GM19324 (cell line): ENCODE results near the gene LHPP.

Source experiments
- ATAC-seq: cut with Tn5 transposase; IDR thresholded peaks from one replicate; pipeline ENCODE4 v1.9.1; 2021; ENCODE audit warnings: mild to moderate bottlenecking, moderate library complexity; ENCODE audit not compliant: unreplicated experiment, low FRiP score

LHPP gene

DNA sequence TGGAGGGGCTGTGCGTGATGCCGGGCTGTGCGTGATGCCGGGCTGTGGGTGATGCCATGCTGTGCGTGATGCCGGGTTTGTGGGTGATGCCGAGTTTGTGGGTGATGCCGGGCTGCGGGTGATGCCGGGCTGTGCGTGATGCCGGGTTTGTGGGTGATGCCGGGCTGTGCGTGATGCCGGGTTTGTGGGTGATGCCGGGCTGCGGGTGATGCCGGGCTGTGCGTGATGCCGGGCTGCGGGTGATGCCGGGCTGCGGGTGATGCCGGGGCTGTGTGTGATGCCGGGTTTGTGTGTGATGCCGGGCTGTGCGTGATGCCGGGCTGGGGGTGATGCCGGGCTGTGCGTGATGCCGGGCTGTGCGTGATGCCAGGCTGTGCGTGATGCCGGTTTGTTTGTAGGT is 153.6 kb downstream of the LHPP start:
- ATAC-seq, result no peak

DNA sequence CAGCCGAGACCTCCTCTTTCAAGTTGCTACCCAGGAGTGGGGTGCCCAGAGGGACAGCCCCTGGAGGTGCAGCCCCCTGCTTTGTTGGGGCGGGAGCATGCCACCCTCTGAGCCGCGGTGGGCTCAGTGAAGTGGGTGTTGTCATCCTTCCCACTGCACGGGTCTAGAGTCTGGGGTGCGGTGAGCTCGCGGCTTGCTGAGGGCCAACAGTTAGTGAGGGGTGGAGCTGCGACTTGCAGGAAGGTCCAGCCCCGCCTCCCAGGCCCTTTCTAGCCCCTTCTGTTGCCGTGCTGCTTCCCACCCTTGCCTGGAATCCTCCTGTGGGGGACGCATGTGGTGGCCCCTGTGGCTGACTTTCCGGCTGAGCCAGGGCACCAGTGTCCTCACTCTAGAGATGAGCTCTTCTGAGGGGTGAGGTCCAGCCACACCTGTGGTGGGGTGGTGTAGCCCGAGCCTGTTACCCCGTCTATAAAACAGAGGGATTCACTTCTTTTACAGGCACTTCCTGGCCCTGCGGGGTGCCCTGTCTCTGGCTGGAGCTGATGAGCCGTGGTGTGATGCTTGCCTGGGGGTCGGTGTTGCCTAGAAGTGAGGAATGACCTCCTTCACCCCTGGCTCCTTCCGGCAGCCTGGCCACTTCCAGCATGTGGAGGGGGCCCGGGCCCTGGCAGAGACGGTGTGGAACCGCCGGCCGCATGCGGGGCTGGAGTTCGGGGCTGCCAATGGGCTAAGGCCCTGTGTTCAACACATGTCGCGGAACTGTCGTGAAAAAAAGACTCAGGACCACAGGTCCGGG is 154.6 kb downstream of the LHPP start:
- ATAC-seq, result no peak

DNA sequence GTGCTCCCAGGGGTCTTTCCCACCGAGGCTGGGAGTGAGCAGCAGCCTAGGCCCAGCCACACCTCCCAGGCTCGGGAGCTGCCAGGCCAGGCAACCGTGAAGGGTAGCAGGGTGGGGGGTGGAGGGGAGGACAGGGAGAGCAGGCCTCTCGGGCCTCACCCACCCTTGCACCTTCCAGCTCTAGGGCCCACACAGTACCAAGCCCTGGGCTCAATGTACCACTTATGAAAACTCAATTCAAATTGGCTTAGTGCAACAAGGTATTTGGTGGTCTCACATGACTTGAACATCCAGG is 155.2 kb downstream of the LHPP start:
- ATAC-seq, result no peak

DNA sequence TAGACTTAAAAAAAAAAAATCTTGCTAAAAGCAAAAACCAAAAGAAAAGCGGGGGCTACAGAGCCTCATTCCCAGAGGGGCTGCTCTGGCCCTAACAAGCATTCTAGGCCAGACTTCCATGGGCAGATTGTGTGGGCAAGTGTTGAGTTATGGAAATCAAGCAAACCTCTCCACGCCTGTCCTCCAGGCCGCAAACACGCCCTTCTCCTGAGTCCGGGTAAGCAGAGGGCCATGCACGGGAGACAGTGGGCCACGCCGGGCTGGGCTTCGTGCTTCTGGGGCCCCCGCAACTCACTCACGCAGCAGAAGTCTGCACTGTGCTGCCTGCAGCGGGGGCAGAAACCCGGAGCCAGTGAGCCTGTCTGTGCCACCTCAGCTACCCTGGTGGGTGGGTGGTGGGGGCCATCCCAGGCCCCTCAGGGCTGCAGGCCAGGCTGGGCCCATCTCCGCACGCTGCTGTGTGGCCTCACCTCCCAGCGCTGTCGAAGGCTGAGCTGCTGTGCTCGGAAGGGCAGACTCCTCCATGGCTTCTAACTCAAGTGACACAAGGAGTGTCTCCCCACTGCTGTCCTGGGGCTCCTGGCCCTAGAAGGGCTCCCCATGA is 156.9 kb downstream of the LHPP start:
- ATAC-seq, result no peak

DNA sequence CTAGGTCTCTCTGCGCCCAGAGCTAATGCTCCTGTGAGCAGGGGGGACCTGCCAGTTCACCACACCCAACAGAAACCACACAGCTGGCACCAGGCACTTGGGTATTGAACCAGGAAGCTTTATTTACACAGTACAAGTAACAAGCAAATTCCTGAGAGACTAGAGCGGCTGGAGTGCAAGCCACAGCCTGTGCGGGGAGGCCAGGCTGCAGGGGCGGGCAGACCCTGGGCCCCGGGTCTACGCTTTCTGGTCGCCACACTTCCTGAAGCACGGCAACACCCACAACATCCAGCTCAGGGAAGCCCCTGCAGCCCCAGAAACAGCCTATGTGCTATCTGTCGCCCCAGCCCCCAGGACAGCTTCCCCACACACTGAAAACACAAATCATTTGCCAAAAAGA is 157.6 kb downstream of the LHPP start:
- no peak for ATAC-seq

DNA sequence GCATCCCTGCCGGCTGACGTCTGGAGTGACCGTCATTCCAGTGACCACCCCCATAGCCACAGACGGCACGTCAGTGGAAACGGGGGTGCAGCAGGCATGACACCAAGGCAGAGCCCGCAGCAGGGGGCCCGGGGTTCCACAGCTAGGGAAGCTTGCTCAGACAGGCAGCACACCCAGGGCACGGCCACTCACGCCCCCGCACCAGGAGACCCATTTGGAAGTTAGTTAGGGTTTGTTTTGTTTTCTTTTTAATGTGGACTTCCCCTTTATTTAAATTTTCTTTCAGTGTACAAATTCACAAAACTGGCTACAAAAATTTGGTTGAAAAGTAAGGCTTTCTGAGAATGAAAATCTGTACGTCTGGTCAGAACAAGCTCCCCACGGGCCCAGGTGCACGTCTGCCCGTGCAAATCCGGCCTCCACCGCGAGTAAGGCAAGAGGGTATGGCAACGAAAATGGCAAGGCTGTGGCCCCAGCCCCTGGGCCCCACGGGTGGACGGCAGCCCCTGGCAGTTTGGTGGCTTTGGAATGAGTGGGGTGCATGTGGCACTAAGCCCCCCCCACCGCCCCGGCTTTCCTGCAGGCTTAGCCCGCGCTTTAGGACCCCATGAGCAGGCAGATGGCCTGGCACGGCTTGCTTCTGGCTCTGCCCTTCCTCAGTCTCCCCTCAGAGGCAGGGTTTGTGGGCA is 158.3 kb downstream of the LHPP start:
- peak; percentile 61 for ATAC-seq

DNA sequence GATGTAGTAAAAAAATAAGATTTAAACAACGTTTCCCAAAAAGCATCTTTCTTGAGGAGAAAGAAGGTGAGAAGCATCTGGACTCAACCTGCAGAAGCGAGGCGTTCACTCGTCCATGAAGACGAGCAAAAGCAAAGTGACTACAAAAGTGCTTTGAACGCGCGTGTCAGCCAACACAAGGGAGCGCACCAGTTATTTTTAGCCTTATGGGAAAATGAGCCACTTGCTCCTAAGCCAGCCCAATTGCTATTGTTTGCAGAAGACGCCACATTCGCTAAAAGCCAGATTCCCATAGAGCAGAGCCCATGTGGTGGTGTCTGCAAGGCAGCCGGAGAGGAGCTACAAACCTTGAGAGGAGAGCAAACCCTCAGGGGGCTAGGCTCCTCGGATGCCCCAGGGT is 160.0 kb downstream of the LHPP start:
- no peak for ATAC-seq

DNA sequence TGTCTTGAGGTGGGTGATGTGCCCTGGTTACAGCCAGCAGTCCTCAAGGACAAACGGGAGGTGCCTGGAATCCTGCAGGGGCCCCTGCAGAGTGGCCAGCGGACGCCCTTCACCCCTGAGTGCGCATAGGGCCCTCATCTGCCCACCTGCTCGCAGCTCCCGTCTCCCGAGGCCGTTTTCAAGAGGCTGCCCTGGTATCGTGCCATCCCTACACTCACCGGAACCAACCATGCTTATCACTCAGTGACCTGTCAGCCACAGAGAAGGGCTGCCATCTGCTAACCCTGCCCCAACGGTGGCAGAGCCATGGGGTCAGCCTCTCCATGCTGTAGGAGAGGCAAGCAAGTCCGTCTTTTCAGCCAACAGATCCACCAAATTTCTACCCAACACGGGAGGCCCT is 160.5 kb downstream of the LHPP start:
- ATAC-seq, result no peak

DNA sequence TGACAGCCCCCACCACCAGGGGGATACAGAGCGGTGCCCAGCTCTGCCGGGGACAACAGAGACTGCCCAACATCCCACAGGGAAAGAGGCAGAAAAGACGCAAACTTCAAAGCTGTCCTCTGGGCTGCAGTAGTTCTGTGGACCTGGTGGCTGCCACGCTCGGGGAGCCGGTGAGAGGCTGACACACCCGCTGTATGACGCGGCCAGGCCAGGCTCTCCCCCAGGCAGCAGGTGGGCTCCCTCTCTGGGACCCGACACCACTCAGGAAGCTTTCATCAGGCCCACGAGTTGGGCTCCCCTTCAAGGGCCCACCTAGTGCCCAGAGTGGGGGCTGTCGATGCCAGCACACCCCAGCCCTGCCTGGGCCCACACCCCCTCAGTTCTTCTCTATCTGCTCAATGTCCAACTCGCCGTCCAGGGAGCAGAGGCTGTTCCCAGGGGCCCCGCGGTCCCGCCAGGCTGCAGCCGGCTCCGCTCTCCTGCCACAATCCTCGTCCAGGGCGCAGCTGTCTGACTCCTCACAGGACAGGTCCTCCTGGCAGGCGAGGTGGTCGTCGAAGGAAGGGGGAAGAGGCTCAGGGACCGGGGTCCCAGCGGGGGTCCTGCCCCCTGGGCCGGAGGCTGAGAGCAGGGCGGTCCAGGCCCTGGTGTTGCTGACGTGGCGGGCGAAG is 161.4 kb downstream of the LHPP start:
- ATAC-seq, result no peak

DNA sequence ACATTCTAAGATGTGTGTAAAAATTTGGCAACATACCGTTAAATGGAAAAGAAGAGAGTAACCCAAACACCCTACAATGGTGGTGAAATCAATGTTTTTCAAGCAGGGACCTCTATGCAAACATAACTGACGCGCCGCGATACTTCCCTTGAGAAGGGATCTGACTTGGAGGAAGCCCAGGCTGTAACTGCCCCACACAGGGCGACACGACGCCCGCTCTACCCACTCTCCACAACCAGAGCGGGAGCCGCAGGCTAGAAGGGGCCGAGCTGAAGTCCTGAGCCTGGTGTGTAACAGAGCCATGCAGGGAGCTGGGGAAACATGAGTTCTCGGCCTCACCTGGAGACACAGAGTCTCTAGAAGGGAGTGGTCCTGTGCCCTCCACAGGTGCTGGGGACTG is 162.4 kb downstream of the LHPP start:
- no peak for ATAC-seq

DNA sequence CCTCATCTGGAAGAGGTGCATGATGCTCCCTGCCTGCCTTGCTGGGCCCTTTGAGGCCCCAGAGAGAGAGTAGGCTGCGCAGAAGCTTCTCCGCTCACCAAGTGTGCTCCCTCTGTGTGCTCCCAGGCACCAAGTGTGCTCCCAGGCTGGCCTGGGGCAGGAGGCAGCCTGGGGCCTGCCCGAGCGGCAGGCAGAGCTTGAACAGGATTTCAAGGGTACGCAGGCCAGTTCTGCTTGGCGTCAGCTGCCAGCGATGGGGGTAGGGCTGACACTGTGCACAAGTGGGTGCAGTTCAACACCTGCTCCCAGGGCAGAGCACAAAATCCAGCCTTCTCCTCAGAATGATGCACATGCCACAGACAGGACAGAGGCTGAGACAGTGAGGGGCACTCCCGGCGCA is 162.8 kb downstream of the LHPP start:
- ATAC-seq, result no peak

DNA sequence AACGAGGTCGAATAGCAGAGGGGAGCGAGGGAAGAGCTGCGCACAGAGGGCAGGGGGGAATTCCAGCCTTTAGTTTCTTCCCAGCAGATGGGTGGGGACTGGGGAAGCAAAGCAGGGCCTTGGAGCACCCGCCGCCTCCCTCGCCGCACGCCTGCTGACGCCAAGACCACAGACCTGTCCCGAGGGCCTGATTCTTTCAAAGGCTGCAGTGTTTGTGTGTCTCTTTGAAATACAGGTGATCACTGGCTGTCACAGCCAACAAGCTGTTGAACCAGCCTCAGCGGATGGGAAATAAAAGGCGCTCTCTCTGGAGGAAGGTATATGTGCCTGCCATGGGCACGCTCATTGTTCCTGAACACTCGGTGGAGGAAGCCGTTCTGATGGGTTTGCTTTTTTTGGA is 163.3 kb downstream of the LHPP start:
- ATAC-seq, result no peak

DNA sequence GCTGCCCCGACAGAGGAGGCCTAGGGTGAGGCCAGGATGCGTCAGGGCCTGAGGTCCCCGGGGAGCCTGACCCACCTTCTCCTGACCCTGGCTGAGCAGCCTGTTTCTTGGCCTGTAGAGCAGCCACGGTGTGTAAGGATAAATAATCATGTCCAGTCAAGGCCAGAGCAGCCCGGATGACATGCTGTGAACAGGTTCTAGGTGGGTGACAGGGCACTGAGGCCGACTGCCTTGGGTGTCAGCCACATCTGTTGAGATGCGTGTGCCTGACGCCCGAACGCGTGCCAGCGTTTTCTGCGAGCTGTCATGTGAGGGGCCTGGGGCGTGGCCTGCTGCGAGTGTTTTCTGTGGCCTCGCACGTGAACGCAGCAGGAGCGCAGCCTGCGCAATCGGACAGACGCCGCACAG is 164.2 kb downstream of the LHPP start:
- ATAC-seq, result no peak

DNA sequence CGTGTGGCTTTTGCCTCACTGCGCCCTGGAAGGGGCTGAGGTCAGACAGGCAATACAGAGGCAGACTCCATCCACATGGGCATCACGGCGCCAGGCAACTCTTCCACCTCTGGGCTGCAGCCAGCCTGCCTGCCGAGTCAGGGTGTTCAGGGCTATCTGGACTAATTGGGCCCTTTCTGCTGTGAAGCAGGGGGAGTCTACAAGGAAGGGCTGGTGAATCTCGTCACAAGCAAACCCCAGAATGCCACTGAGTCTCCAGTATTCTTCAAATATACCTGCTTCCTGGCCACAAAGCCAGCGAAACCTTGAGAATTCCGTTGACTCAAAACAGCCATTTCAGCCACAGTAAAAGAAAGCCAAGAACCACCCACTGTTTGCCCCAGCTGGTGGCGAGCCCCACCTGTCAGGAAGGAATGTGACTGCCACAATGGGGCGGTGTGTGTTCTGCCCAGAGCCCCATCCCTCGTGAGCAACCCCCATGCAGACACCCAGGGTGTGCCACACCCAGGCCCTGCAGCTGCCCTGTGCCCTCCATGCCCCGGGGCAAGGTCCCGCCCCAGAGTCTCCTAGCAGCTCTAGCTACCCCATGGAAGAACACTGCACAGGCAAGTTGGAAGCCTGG is 165.2 kb downstream of the LHPP start:
- peak; percentile 52 for ATAC-seq

DNA sequence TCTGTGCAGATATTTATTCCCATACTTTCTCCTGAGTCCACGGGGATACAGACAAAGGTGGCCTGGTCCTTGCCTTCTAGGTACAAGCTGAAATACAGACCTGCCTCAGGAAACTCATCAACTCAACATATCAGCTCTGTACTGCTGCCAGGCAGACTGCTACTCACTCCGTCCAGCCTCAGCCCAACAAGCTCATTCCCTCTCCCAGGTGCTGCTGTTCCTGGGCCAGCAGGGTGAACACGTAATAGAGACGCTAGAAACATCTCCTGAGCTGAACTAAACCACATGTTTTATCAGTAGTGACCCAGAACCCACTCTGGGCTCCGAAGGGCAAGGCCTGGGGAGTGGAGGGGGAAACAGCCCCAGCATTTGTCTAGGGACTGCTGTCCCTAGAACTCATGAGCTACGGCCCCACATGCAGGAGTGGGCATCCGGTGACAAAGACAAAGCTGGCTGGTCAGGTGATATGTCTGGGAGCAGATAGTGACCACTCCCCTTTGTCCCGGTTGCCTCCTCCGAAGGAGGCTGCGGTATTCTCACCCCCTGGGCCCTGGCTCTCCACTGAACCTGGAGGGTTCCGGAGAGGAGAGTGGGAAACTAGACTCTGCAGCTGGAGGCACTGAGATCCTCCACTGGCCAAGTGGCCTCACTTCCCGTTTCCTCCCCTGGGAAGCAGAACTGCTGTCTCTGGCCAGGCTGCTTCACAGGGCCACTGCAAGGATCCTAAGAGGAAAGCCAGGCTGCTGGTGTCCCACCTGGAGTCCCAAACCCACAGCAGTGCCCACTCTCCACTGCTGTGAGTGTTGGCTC is 166.4 kb downstream of the LHPP start:
- ATAC-seq, result no peak

DNA sequence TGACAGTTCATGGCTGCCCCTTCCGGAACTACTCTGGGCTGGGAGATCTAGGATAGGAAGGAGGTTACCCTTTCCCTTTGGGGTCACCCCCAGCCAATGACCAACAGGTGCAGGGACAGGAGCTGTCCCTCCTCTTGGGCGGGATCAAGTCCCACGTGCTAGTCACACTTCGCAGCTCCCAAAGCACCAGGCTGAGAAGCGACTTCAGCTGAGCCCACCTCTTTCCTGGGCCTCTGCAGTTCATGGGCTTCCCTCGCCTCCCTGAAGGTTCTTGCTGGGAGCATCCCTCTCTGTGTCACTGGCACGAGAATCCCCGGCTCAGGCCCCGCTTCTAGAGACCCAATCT is 167.0 kb downstream of the LHPP start:
- no peak for ATAC-seq

DNA sequence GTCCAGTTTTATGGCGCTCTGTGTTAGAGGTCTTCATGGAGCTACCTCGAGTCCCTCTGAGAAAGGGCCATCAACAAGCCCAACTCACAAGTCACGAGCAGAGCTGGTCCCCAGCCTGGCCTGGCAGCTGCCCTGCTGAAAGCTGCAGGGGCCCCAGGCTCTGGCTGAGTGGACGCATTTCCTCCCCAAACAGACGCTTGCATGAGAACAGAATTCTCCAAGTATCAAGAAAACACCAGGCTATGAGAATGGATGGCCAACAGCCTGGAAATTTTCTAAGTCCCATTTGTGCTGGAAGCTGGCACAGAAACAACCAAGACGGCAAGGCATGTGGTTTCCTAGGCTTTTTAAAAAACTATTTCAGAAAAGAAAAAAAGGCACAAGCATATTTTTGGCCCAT is 167.8 kb downstream of the LHPP start:
- ATAC-seq, result no peak

DNA sequence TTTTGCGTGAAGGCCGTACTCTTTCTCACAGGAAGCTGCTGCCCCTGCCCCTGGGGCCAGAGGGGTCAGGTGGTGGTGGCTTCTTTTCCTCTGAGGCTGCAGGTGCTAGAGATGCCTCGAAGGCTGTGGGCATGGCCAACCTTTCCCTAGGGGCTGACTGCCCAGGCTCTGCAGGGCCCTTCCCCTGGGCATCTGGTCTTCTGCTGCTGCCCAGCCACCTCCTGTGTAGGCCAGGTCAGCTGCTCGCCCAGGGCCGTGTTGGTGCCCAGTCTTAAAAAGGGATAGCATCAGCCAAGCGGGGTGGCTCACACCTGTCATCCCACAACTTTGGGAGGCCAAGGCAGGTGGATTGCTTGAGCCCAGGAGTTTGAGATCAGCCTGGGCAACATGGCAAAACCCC is 168.2 kb downstream of the LHPP start:
- no peak for ATAC-seq

DNA sequence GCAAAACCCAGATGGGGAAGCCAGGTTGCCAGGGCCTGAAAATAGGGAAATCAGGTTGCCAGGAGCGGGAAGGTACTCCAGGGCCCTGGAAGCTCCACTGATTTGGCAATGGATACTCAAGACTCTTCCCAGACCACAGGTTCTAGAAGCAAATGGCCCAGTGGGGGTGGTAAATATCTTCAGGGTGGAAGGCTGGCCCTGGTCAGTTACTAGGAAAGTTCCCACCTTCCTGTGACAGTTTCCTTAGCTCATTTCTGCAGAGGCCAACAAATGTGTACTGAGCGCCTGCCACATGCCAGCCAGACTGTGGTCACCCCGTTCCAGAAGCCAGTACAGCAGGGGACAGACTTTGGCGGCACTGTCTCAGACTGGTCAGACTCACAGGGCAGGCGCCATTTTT is 168.9 kb downstream of the LHPP start:
- ATAC-seq, result no peak

DNA sequence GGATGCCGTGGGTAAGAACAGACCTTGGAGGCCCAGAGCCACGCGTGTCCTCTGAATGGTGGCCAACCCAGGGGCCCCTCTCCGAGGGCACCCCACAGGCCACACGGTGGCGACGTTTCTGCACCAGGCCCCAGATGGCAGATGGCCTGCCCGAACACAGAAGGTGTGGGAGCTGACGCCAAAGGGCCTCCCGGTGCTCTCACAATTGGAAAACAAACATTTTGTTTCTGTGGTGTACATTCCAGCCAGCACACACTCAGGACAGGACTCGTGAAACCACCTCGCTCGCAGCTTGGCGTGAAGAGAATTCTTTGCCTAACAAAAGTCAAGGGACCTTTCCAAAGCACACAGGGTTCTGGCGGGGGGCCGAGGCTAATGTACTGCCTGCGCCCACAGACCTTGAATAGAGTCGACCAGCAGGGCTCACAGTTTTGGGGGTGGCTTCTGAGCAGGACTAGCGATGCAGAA is 170.5 kb downstream of the LHPP start:
- ATAC-seq, result no peak
